GM10847 (cell line): ENCODE measurements around the gene PARD6B.
A peak's percentile ranks its signal among the peaks of the same experiment; 100 is the strongest.

Source experiments
- POLR2A ChIP-seq: IDR thresholded peaks from 2 replicates; pipeline ENCODE4 v1.6.1; 2011; ENCODE audit not compliant: insufficient read length; ENCODE audit errors: extremely low read depth

The PARD6B gene

DNA sequence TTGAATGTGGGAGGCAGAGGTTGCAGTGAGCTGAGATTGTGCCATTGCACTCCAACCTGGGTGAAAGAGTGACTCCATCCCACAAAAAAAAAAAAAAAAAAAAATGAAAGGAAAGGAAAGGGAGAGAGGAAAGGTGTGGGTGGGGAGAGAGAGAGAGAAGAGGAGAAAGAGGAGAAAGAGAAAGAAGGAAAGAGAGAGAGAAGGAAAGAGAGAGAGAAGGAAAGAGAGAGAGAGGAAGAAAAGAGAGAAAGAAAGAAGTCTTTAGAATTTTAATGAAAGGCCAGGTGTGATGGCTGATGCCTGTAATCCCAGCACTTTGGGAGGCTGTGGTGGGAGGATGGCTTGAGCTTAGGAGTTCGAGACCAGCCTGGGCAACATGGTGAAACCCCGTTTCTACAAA lies 55.8 kb downstream of the PARD6B start:
- TF ChIP-seq POLR2A = no peak

DNA sequence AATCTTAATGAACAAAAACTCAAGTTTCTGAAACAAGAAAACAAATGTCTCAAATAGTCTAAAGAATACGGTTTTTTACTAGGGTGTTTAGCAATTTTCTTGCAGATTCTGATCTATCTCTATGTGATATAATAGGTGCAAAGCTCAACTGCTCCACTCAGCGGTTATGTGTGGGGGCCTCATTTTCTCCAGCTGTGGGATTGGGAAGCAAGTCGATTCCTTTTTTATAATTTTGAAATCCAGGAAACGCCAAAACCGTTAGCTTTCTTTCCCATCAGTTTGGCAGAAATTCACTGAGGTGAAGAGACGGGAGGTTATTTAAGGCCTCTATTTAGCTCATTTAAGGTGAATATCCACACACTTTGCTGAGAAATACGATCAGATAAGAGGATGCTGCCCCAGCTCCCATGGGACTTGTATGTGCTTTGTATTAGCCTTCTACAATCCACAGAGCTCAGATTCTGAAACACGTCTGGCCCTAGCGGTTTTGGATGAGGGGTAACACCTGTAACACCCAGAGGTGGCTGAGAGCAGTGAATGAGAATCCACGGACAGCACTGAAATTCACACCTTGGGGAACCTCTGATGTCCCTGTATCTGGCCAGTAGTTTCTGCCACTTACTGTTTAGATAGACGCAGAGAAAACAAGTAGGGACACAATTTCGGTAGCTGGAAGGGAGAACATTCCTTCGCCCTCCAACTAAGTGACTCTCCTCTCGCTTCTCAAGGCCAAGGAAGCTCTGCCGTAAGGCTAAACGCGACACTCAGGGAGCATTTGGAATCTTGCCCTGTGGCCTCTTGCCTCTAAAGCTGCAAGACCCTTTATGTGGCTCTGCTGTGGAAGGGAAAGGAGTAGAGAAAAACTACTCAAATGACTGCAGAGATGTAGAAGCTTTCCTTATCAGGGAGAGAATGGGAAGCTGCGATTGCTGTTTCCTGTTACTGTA lies 56.9 kb downstream of the PARD6B start:
- no peak for TF ChIP-seq POLR2A

DNA sequence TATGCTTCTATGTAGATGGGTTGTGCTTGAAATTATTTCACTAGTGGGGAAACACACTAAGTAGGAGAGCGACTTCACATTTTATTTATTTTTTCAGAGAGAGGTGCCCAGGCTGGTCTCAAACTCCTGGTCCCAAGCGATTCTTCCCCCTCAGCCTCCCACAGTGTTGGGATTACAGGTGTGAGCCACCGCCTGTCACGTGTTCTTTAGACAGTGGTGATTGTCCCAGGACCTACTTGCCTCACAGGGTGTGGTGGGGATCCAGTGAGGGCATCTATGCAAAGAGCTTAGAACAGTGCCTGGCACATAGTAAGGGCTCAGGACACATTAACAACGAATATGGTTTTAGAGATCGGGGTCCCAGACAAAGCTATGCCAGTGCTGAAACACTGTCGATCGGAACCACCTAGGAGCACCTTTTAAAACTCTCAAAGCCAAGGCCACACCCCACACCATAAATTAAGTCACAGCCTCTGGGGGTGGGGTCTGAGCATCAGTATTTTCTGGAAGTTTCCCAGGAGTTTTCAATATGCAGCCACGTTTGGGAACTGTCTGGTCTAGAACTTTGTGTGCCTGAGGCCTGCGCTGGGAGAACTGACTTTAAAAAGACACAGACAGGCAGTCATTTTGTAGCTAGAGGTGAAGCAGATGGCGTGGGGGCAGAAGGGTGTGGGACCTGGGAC lies 58.7 kb downstream of the PARD6B start:
- TF ChIP-seq POLR2A = no peak

DNA sequence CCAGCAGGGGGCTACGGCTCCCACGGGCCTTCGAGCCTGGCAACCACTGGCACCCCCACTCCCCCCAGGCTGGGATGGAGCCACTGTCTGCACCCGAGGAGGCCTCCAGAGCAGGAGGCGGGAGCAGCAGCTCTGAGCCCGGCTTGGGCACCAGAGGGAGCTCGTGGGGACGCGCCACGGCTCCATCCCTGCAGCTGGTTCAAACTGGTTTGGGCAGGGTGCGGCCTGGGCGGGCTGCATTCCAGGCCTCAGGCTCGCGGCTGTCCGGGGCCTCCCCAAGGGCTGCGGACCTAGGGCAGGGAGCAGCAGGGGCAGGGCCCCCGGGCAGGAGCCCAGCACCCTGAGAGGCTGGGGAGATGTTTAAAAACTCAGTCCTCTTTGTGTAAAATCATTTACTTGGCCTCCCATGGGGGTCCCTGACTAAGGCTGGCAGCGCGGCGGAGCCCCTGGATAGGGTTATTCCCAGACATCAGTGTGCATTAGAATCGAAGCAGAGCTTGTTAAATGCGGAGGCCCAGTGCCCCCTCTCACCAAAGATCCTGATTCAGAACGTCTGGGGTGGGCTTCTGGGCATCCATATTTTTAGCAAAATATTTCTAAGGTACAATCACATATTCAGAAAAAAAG lies 59.4 kb downstream of the PARD6B start:
- peak; percentile 70 for TF ChIP-seq POLR2A

DNA sequence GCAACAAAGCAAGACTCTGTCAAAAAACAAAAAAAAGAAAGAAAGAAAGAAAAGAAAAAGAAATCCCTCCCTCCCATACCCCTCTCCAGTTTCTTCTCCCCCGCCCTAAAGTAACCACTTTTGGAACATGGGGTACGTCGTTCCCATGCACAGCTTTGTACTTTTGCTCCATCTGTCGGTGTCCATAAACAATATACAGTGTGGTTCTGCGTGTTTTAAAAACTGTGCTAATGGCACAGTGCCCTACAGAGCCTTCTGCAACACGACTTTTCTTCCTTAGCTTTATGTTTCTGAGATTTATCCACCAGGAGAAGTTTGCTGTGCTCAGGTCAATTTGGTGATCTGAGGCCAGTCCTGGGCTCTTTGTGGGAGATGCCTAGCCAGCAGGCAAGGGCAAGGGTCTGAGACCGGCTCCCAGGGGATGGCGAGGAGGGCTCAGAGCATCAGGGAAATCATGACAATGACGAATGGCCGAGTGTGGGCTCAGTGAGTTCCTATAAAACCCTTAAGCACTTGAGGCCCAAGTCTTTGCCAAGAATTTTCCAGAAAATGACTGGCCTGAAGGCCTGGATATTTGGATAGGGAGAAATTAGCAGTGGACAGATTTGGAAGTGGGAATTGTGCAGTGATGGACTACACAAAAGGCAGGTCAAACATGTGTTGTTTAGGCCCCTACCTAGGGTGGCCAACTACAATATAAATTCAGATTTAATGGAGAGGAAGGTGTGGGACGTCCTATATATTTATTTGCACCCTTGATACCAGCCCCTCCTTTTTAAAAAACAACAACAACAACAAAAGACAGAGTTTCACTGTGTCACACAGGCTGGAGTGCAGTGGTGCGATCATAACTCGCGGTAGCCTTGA lies 61.6 kb downstream of the PARD6B start:
- TF ChIP-seq POLR2A = no peak

DNA sequence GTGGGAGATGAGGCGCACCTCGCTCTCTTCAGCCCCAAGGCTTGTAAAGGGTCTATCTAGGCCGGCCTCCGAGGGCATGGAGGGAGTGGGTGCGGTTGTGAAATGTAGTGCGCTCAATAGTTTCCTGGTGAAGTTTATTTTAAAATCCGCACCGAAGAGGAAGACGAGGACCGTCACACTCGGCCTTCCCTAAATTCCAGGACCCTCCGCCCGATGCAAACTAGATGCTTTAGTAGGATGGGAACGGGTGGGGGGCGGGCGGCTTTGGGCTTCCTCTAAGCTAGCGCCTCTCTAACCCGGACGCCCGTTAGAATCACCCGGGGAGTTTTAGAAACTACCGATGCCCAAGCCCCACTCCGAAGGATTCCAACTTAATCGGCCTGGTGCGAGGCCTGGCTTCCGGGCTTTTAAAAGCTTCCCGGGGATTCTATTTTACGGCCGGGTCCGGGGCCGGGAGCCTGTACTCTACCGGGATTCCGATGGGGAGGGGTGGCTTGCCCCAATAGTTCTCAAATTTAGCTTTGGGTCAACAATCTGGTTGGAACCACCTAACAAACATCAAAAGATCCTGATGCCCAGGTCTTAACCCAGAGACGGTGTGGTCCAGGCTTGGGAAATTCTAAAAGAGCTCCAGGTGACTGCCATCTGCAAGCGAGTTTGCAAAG lies 62.9 kb downstream of the PARD6B start:
- no peak for TF ChIP-seq POLR2A

DNA sequence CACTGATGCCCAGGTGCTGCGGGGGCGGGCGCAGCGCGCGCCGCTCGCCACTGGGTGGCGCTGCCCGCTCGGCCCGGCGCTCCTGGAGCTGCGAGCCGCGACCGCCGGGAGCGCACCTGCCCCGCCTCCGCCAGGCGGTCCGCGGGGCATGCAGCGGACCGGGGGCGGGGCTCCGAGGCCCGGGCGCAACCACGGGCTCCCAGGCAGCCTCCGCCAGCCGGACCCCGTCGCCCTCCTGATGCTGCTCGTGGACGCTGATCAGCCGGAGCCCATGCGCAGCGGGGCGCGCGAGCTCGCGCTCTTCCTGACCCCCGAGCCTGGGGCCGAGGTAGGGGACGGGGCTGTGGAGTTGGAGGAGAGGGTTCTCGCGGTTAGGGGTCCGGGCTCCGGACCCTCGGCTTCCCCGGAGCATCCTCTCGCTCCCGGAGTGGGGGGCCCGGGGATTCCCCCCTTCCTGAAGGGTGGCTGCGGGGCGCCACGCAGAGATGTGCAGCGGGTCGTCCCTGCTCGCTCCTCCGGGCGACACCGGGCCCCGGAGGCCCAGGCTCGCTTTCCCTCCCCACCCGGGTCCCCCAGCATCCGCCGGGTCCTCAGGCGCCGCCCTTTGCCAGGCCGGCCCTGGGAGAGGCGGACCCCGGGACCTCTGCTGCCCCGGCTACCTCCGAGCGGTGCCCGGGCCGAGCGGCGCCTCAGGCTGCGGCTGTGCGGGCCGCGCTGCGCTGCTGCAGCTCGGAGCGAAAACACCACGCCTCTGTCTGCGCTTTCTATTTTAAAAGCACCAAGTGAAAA lies 63.7 kb downstream of the PARD6B start, which contains the start of gene BCAS4:
TSS of gene BCAS4 (plus strand) at position 216 of the 789 bp plus-strand sequence. CDS start at position 239, 23 bp downstream.
- peak; percentile 45 for TF ChIP-seq POLR2A

DNA sequence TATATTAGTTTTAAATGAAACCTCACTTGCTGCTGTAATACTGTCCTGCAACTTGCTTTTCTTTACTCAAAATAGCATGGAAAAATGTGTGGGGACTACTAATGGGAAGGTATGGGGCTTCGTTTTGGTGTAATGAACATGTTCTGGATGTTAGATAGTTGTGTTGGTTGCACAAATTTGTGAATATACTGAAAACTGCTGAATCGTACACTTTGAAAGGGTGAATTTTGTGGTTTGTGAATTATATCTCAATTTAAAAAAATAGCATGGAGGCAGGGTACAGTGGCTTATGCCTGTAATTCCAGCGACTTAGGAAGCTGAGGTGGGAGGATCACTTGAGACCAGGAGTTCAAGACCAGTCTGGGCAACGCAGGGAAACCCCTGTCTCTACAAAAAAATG lies 65.8 kb downstream of the PARD6B start:
- no peak for TF ChIP-seq POLR2A

DNA sequence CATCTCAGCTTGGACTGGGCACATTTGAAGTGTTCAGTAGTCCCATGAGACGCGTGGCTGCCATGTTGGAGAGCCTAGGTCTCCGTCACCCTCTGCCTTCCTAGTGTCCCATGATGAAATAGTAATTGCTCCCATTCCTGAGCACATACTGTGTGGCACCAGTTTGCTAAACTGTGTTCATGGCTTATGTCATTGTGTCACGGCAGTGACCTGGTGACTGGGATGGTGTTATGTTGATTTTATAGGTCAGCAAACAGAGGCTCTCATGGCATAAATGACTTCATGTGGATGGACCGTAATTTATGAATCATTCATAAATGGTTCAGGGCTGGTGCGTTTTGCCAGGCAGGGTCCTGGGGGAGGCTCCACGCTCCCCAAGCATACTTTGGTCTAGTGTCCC lies 67.3 kb downstream of the PARD6B start:
- TF ChIP-seq POLR2A = no peak

DNA sequence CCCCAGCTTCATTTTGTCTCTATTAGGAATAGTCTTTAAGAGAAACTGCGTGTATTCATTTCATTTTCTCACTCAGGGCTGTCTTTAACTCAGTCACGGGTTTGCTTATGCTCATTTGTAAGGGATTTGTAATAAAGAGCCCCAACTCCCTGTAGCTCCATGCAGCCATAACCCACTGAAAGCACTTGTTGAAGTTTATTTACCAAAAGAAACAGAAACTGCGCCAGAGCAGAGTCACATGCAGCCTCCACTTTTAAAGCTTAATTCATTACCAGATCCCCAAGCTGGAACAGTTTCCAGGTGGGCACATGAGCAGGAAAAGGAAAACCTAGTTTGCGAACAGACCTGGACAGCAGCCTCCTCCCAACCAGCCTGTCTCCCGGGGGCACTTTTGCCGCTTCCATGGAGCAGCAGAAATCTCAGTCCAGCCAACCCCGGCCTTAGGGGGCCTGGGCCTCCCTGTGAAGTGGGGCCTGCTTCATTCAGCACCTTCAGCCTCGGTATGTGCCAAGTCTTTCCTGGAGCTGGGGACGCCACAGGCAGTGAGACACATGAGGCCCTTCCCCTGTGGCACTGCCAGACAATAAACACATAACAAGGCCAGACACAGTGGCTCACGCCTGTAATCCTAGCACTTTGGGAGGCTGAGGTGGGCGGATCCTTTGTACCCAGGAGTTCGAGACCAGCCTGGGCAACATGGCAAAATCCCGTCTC lies 68.0 kb downstream of the PARD6B start:
- no peak for TF ChIP-seq POLR2A

DNA sequence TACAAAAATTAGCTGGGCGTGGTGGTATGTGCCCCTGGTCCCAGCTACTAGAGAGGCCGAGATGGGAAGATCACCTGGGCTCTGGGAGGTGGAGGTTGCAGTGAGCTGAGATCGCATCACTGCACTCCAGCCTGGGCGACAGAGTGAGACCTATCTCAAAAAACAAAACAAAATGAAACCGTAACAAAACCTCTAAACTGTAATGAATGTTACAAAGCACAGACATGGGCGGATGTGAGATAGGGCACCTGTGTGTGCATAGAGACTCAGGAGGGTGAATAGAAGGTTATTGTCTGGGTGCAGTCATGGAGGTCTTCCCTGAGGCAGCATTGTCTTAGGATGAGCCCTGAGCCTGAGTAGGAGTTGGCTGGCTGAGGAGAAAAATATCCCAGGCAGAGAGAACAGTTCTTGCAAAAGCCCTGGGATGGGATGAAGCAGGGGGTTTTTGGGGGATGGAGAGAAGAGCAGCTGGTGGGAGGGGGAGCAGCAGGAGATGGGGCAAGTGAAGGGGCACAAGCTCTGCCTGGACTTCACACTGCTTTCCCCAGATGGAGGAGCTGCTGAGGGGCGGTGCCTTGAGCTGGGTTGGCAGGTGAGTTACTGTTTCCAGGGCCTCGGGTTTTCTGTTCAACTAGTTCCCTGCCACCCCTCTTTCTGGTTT lies 68.6 kb downstream of the PARD6B start:
- TF ChIP-seq POLR2A = no peak

DNA sequence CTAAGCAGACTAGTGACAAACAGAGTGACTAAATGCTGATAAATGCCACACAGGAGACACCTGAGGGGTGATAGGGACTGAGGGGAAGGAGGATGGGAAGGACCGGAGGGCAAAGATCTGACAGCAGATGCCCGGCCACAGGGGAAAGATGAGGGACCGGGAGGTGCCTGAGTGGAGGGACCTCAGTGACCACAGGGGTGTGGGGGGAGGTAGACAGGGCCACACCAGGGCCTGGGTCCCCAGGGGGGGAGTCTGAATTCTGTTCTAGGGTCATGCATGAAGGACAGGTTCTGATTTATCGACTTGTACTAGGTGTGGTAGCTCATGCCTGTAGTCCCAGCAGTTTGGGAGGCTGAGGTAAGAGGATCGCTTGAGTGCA lies 70.4 kb downstream of the PARD6B start:
- no peak for TF ChIP-seq POLR2A
